HG03439 (cell line): Measurements from ENCODE around the gene NCOR2.
"Not testable (repeated sequence)": the region's sequence is repeated elsewhere in the genome, so short reads cannot be mapped to it uniquely, and the experiment has no call there.

Experiments used
- ATAC-seq: cut with Tn5 transposase; IDR thresholded peaks from one replicate; pipeline ENCODE4 v1.9.1; 2021; ENCODE audit warnings: mild to moderate bottlenecking, moderate library complexity; ENCODE audit not compliant: unreplicated experiment

Gene NCOR2

GRCh38 chr12:124601706-124602105 is 34.3 kb upstream of the NCOR2 start:
- ATAC-seq = no peak

- ATAC-seq = no peak
These were observed 31.9 kb upstream of the NCOR2 start for GRCh38 chr12:124599074-124599999.

- no peak for ATAC-seq
These were observed 29.6 kb upstream of the NCOR2 start for GRCh38 chr12:124597041-124597440.

GRCh38 chr12:124595444-124595843 is 28.0 kb upstream of the NCOR2 start:
- ATAC-seq = no peak

- ATAC-seq = no peak
These were observed 27.4 kb upstream of the NCOR2 start for GRCh38 chr12:124594851-124595250.

GRCh38 chr12:124593851-124594401 is 26.5 kb upstream of the NCOR2 start:
- ATAC-seq = no peak

- ATAC-seq = no peak
These were observed 25.8 kb upstream of the NCOR2 start for GRCh38 chr12:124593176-124593575.

GRCh38 chr12:124592481-124593160 is 25.2 kb upstream of the NCOR2 start:
- ATAC-seq = no peak

- ATAC-seq = no peak
These were observed 24.6 kb upstream of the NCOR2 start for GRCh38 chr12:124592050-124592449.

- ATAC-seq = no peak
These were observed 23.0 kb upstream of the NCOR2 start for GRCh38 chr12:124590447-124590846.

- no peak for ATAC-seq
These were observed 21.4 kb upstream of the NCOR2 start for GRCh38 chr12:124588751-124589267.

GRCh38 chr12:124588018-124588634 is 20.7 kb upstream of the NCOR2 start:
- ATAC-seq = no peak

- no peak for ATAC-seq
These were observed 19.3 kb upstream of the NCOR2 start for GRCh38 chr12:124586756-124587155.

- ATAC-seq = not testable (repeated sequence)
These were observed 17.1 kb upstream of the NCOR2 start for GRCh38 chr12:124584494-124584893.

GRCh38 chr12:124583854-124584253 is 16.4 kb upstream of the NCOR2 start:
- no peak for ATAC-seq

GRCh38 chr12:124582108-124582424 is 14.7 kb upstream of the NCOR2 start:
- no peak for ATAC-seq

- no peak for ATAC-seq
These were observed 14.1 kb upstream of the NCOR2 start for GRCh38 chr12:124581307-124582107.

- no peak for ATAC-seq
These were observed 12.6 kb upstream of the NCOR2 start for GRCh38 chr12:124579921-124580517.

- ATAC-seq = no peak
These were observed 11.4 kb upstream of the NCOR2 start for GRCh38 chr12:124578854-124579253.

- no peak for ATAC-seq
These were observed 11.0 kb upstream of the NCOR2 start for GRCh38 chr12:124578445-124578844.
